H1 (cell line): ENCODE measurements around the gene GALNT2. TPM values are rescaled to one million over a fixed set of nuclear protein-coding genes. Genes with fewer than 3 reads are reported as not detected.

ENCODE experiments used
- CTCF ChIA-PET: fragments of 300-600 bp; sonication (Branson Sonifier 250); formaldehyde crosslinking; loops from one replicate; lab custom pipeline; 2021; ENCODE audit not compliant: partially characterized antibody; lab: Charles Lee
- POLR2A ChIA-PET: fragments of 300-600 bp; sonication (Branson Sonifier 250); formaldehyde crosslinking; loops from one replicate; lab custom pipeline; 2021; ENCODE audit warnings: inconsistent platforms; ENCODE audit not compliant: partially characterized antibody; lab: Charles Lee
- DNase-seq, 2 experiments: peaks; one replicate each; pipeline versions ENCODE4 v3.0.0 to v3.0.0-alpha.2; 2010 to 2022; ENCODE audit warnings: low spot score in 2 of 2, low read depth in 1 of 2, mixed read lengths in 1 of 2
- FAIRE-seq: peaks from 2 replicates; lab custom pipeline; 2011; peaks lifted over from hg19 to GRCh38; lab: Jason Lieb, UNC
- H2AFZ ChIP-seq: 2 replicates; pipeline ENCODE4 v1.8.1; 2012; ENCODE audit warnings: low read length, inconsistent platforms
- H2AK5ac ChIP-seq: 2 replicates; pipeline ENCODE4 v1.6.1; 2013; ENCODE audit warnings: low read depth, low read length
- H2BK120ac ChIP-seq: replicated peaks from 2 replicates; pipeline ENCODE3; 2013; ENCODE audit warnings: low read depth, low read length, inconsistent platforms
- H2BK12ac ChIP-seq: 2 replicates; pipeline ENCODE4 v1.6.1; 2013; ENCODE audit warnings: low read depth, low read length
- H2BK15ac ChIP-seq: 2 replicates; pipeline ENCODE4 v1.6.1; 2013; ENCODE audit warnings: low read length
- H2BK20ac ChIP-seq: 2 replicates; pipeline ENCODE4 v1.6.1; 2013; ENCODE audit warnings: low read length
- H2BK5ac ChIP-seq: 2 replicates; pipeline ENCODE4 v1.6.1; 2013; ENCODE audit warnings: low read depth, low read length
- H3K14ac ChIP-seq: 2 replicates; pipeline ENCODE4 v1.6.1; 2013; ENCODE audit warnings: inconsistent platforms; ENCODE audit not compliant: insufficient read length
- H3K18ac ChIP-seq: 2 replicates; pipeline ENCODE4 v1.6.1; 2013; ENCODE audit warnings: low read length; ENCODE audit errors: extremely low read depth
- H3K23ac ChIP-seq: 2 replicates; pipeline ENCODE4 v1.6.1; 2013; ENCODE audit warnings: inconsistent platforms; ENCODE audit not compliant: insufficient read length
- H3K23me2 ChIP-seq: 2 replicates; pipeline ENCODE4 v1.6.1; 2013; ENCODE audit warnings: low read depth, low read length
- H3K27ac ChIP-seq: 2 replicates; pipeline ENCODE4 v1.6.1; 2011; ENCODE audit warnings: low read depth, low read length, inconsistent platforms
- H3K27me3 ChIP-seq, 4 experiments: replicated peaks in 1 of 4; 1 replicate in 1 of 4; 2 replicates in 3 of 4; pipeline versions ENCODE4 v1.6.1 to v1.8.1; 2011 to 2013; ENCODE audit warnings: low read length in 3 of 4, mild to moderate bottlenecking in 3 of 4, inconsistent platforms in 2 of 4, mixed read lengths in 2 of 4, moderate library complexity in 1 of 4; ENCODE audit not compliant: control insufficient read depth in 3 of 4, insufficient read depth in 3 of 4; ENCODE audit errors: extremely low read depth in 1 of 4
- H3K36me3 ChIP-seq, 4 experiments: 2 replicates each; pipeline versions ENCODE4 v1.6.1 to v1.8.1; 2011 to 2013; ENCODE audit warnings: mild to moderate bottlenecking in 4 of 4, low read length in 3 of 4, moderate library complexity in 2 of 4, control low read depth in 1 of 4, inconsistent platforms in 1 of 4; ENCODE audit not compliant: insufficient read depth in 4 of 4, control insufficient read depth in 2 of 4
- H3K4ac ChIP-seq: replicated peaks from 2 replicates; pipeline ENCODE3; 2013; ENCODE audit warnings: low read length, low read depth, mixed read lengths, inconsistent platforms; ENCODE audit not compliant: insufficient read length
- H3K4me1 ChIP-seq, 4 experiments: replicated peaks in 1 of 4; 1 replicate in 1 of 4; 2 replicates in 3 of 4; pipeline versions ENCODE4 v1.6.1 to v1.8.1; 2011 to 2013; ENCODE audit warnings: low read length in 3 of 4, inconsistent platforms in 2 of 4, mixed read lengths in 1 of 4; ENCODE audit not compliant: insufficient read depth in 4 of 4, control insufficient read depth in 3 of 4
- H3K4me2 ChIP-seq, 2 experiments: 2 replicates each; pipeline versions ENCODE4 v1.6.1 to v1.8.1; 2011 to 2013; ENCODE audit warnings: low read depth in 2 of 2, low read length in 2 of 2, control low read depth in 1 of 2, inconsistent platforms in 1 of 2, mild to moderate bottlenecking in 1 of 2; ENCODE audit not compliant: insufficient read depth in 1 of 2
- H3K4me3 ChIP-seq, 4 experiments: fragments of 200-600, 300-600 bp in 1 of 4; sonication (generic), shearing (Covaris generic), sonication (Bioruptor Twin) in 1 of 4; 2 replicates each; pipeline versions ENCODE4 v1.5.1 to v1.8.1; 2011 to 2016; ENCODE audit warnings: low read length in 4 of 4, low read depth in 3 of 4, control low read depth in 2 of 4, inconsistent platforms in 2 of 4, mild to moderate bottlenecking in 2 of 4, mixed read lengths in 1 of 4, moderate library complexity in 1 of 4; ENCODE audit not compliant: insufficient read depth in 2 of 4; ENCODE audit errors: extremely low read depth in 1 of 4
- H3K56ac ChIP-seq: replicated peaks from 2 replicates; pipeline ENCODE3; 2013; ENCODE audit warnings: low read depth, mild to moderate bottlenecking, mixed read lengths, low read length, inconsistent platforms; ENCODE audit not compliant: insufficient read length
- H3K79me1 ChIP-seq: 2 replicates; pipeline ENCODE4 v1.6.1; 2013; ENCODE audit warnings: low read depth, low read length, control low read depth
- H3K79me2 ChIP-seq, 2 experiments: 2 replicates each; pipeline versions ENCODE4 v1.6.1 to v1.8.1; 2012 to 2013; ENCODE audit warnings: low read length in 2 of 2, mild to moderate bottlenecking in 2 of 2, inconsistent platforms in 1 of 2; ENCODE audit not compliant: insufficient read depth in 2 of 2, control insufficient read depth in 1 of 2
- H3K9ac ChIP-seq, 4 experiments: replicated peaks in 1 of 4; 1 replicate in 1 of 4; 2 replicates in 3 of 4; pipeline versions ENCODE4 v1.6.1 to v1.8.1; 2011 to 2013; ENCODE audit warnings: low read depth in 3 of 4, low read length in 3 of 4, control low read depth in 2 of 4, mild to moderate bottlenecking in 2 of 4, moderate library complexity in 2 of 4, inconsistent platforms in 1 of 4; ENCODE audit errors: extremely low read depth in 1 of 4
- H3K9me3 ChIP-seq, 2 experiments: 2 replicates each; pipeline versions ENCODE4 v1.6.1 to v1.8.1; 2012 to 2013; ENCODE audit warnings: mild to moderate bottlenecking in 2 of 2, moderate library complexity in 2 of 2, control low read depth in 1 of 2, inconsistent platforms in 1 of 2, low read depth in 1 of 2, low read length in 1 of 2, mixed read lengths in 1 of 2; ENCODE audit not compliant: insufficient read depth in 2 of 2
- H4K20me1 ChIP-seq, 2 experiments: replicated peaks in 1 of 2; 2 replicates each; pipeline versions ENCODE3 to v1.8.1; 2011 to 2013; ENCODE audit warnings: inconsistent platforms in 2 of 2, low read length in 2 of 2, mild to moderate bottlenecking in 1 of 2; ENCODE audit not compliant: insufficient read depth in 2 of 2, control insufficient read depth in 1 of 2
- H4K5ac ChIP-seq: 2 replicates; pipeline ENCODE4 v1.6.1; 2013; ENCODE audit warnings: low read length, low read depth, mixed read lengths, inconsistent platforms; ENCODE audit not compliant: insufficient read length
- H4K8ac ChIP-seq: 2 replicates; pipeline ENCODE4 v1.8.0; 2013; ENCODE audit warnings: mild to moderate bottlenecking, moderate library complexity, low read length, inconsistent platforms; ENCODE audit not compliant: insufficient read depth; ENCODE audit errors: extremely low read depth
- H4K91ac ChIP-seq: replicated peaks from 2 replicates; pipeline ENCODE3; 2013; ENCODE audit warnings: low read length, mixed read lengths, inconsistent platforms; ENCODE audit not compliant: insufficient read length
- BACH1 ChIP-seq: IDR thresholded peaks from 2 replicates; pipeline ENCODE4 v1.6.1; 2012; ENCODE audit warnings: low read length, improper control_type of control experiment
- CBX5 ChIP-seq: fragments of 300-800, 300-1000 bp; sonication (generic); IDR thresholded peaks from 2 replicates; pipeline ENCODE4 v1.7.1; 2016; ENCODE audit warnings: antibody characterized with exemption, low read length, low read depth
- HDAC6 ChIP-seq: IDR thresholded peaks from one replicate; pipeline ENCODE4 v1.7.1; 2012; ENCODE audit warnings: low read depth, mild to moderate bottlenecking, inconsistent platforms, low read length, moderate library complexity
- MAFK ChIP-seq: IDR thresholded peaks from 2 replicates; pipeline ENCODE4 v1.6.1; 2012; ENCODE audit warnings: low read depth, mild to moderate bottlenecking, improper control_type of control experiment, low read length
- SP2 ChIP-seq: IDR thresholded peaks from 2 replicates; pipeline ENCODE4 v1.6.1; 2012; ENCODE audit warnings: mild to moderate bottlenecking, low read length, inconsistent platforms
- WGBS, 2 experiments: shearing (Covaris generic) in 1 of 2; methylation state at CpG; one replicate each; pipeline versions ENCODE4 v1.1.6 to v1.1.7; 2013 to 2015; ENCODE audit warnings: low lambda C conversion rate in 2 of 2, mixed read lengths in 2 of 2, inconsistent platforms in 1 of 2, low coverage in 1 of 2, missing lambda C conversion rate in 1 of 2; ENCODE audit not compliant: insufficient replicate concordance in 2 of 2, insufficient coverage in 1 of 2, insufficient read length in 1 of 2; ENCODE audit errors: extremely low coverage in 1 of 2, missing lambda C conversion rate in 1 of 2; 5-methylcytosine and 5-hydroxymethylcytosine counted together
- polyA plus RNA-seq, 7 experiments: library from polyadenylated mRNA; depleted of rRNA in 3 of 7; stranded (reverse) in 5 of 7; unstranded in 2 of 7; fragments of >200 nt in 5 of 7; fragments of 200-250 nt in 2 of 7; gene quantifications; 1 replicate in 5 of 7; 2 replicates in 1 of 7; 4 replicates in 1 of 7; pipeline versions ENCODE4 v1.2.1 to v1.2.3, GENCODE V29; 2011 to 2013; ENCODE audit warnings: missing spikeins in 2 of 7, mixed read lengths in 2 of 7
- total RNA-seq: library from RNA; stranded (reverse); fragmentation: NEBNext Ultra II Directional; extraction: Animal tissue kit (Norgen Biotek cat#: 25700); gene quantifications from 2 replicates; pipeline ENCODE4 v1.2.1, GENCODE V29; 2021

GALNT2 gene
- total and polyA plus RNA-seq, 2 of the 8 experiments (the other 6 are each of a cell fraction or from before 2014, with no cell fraction given) = 34.5 to 75.3 TPM

DNA sequence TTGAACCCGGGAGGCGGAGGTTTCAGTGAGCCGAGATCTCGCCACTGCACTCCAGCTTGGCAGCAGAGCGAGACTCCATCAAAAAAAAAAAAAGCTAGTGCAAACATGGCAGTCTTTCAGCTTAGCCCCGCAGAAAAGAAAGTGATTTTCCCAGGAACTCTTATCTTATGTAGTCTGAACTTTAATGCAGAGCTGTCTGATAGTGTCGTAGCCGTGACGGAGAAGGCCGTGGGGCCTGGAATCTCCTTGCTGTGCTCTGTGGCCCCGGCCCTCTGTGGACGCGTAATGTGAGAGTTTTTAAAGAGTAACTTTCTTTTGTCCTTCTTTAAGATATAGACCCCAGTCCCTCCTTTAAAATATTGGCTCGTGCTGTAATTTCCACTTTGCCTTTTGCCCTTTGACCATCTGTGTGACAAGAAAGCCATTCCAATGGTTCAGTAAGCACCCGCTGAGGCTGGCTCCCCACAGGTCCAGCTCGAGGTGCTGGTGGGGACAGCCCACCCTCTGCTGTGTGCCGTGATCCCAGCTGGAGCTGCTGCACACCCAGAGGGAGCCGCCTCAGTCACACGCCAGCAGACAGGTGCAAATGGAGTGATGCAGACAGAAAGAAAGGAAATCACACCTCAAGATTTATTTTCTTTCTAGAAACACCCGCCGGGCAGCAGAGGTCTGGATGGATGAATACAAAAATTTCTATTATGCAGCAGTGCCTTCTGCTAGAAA lies 195.1 kb downstream of the GALNT2 start:
- Histone ChIP-seq H4K20me1 (no peaks in the 10 kb centered on the region), H3K4me1 (no peaks in the 10 kb centered on the region; a peak in 1 of 7 replicates), H3K4ac (no peak overlapping the region), H4K8ac (no peak overlapping the region), H2BK5ac (no peak overlapping the region), H3K9me3 (no peaks in the 10 kb centered on the region), H3K79me1 (no peaks in the 10 kb centered on the region), H4K91ac (no peak overlapping the region), H3K36me3 (peaks cover 0 to 16% (median 11%) of the 10 kb centered on the region in 4 experiments; a peak in 6 of 8 replicates), H3K79me2 (no peaks in the 10 kb centered on the region), H3K14ac (no peak overlapping the region), H3K4me2 (no peak overlapping the region), H2BK15ac (no peak overlapping the region), H4K5ac (no peak overlapping the region), H3K27ac (no peak overlapping the region), H3K56ac (no peak overlapping the region), H3K23me2 (no peaks in the 10 kb centered on the region), H2BK20ac (no peak overlapping the region), H2AFZ (no peak overlapping the region), H3K18ac (no peak overlapping the region), H3K9ac (no peak overlapping the region), H2AK5ac (no peak overlapping the region), H2BK120ac (no peak overlapping the region), H2BK12ac (no peak overlapping the region), H3K27me3 (no peaks in the 10 kb centered on the region), H3K4me3 (no peak overlapping the region), H3K23ac (no peak overlapping the region)
- CTCF ChIA-PET = interaction anchor here (1.0 to 1.3 kb wide), 2 partner anchors 12 to 15 kb away, joined by 3 read pairs; no protein-coding TSS in a partner anchor
- no peak for DNase-seq
- POLR2A ChIA-PET = no interaction called here
- FAIRE-seq = no peak
- 96% methylated on average over 19 of the region's 21 CpGs; no CpG with 5 or more reads in 1 of the 2 experiments for WGBS, 2 experiments
- TF ChIP-seq CBX5 = no peak
- no peak for TF ChIP-seq BACH1
- no peak for TF ChIP-seq HDAC6
- TF ChIP-seq SP2 = no peak
- no peak for TF ChIP-seq MAFK
